Measurements from ENCODE around the gene GMDS.
A peak's percentile ranks its signal among the peaks of the same experiment; 100 is the strongest.

GMDS gene

GRCh38 chr6:2133716-2134310 lies 111.6 kb downstream of the GMDS start:
- DNase-seq (ENCODE audit: low spot score): no peak

DNA sequence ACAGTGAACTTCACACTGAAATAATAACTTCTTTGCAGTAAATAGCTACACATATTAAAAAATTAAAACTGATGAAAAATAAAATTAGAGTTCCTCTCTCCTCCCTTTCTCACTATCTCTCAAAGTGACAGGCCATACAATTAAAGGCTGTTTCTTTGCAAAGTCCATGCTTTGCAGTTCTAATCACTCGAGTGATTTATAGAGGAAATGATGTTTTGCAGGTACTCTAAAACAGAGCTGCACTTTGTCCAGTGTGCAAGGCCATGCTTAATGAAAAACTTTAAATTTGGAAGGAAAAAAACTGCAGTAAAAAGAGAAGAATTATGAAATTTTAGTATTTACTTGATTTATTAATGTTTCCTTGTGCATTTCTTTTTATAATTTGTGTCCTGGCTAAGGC lies 112.5 kb downstream of the GMDS start:
- DNase-seq (ENCODE audit: low spot score): no peak

- no peak for DNase-seq (ENCODE audit: low spot score)
These were observed 113.0 kb downstream of the GMDS start for GRCh38 chr6:2132416-2132815.

DNA sequence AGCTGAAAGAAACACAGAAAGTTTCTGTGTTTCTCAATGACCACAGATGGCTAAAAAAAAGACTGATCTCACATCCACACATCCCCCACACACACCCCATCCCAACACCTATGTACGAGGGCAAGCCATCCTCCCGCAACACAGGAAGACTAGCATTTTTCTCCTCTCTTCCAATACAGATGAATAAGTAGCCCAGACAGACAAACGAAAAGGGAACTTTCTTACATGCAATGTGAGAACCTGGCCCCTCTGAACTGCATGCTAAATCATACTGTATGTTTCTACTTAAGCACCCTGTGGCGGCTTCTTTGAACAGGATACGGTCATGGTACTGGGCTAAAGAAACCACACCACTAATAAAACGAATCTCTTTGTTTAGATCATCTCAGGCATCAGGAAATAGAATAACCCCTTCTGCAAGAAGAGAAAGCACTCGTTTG lies 116.2 kb downstream of the GMDS start:
- DNase-seq (ENCODE audit: low spot score): no peak

DNA sequence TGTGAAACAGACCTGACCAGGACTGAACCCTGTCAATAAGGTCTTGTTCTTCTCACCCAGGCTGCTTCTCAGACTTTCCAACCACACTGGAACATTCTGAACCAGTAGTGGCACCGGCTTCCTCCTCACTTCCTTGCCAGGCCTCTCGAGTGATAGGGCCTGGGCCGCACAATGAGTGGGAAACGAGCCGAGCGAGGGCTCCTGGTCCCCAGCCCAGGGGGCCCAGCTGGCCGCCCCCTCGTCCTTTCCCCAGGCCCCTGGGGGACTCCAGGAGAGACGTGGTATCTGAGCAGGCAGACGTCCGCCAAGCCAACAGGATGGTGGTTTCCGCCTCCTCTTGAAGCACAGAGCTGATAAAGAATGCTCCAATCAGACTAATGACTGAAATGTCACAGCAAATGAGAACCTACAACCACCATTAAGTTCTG lies 117.9 kb downstream of the GMDS start:
- DNase-seq (ENCODE audit: low spot score): no peak

- DNase-seq (ENCODE audit: low spot score): no peak
These were observed 119.1 kb downstream of the GMDS start for GRCh38 chr6:2126351-2126750.

DNA sequence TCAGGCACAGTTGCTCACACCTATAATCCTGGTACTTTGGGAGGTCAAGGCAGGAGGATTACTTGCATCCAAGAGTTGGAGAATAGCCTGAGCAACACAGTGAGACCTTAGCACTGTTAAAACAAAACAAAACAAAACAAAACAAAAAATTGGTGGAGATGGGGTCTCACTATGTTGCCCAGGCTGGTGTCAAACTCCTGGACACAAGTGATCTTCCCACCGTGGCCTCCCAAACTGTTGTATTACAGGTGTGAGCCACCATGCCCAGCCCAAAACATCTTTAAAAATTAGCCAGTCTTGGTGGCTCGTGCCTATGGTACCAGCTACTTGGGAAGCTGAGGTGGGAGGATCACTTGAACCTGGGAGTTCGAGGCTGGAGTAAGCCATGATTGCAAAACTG lies 120.2 kb downstream of the GMDS start:
- DNase-seq (ENCODE audit: low spot score): no peak

GRCh38 chr6:2124260-2124709 lies 121.1 kb downstream of the GMDS start:
- no peak for DNase-seq (ENCODE audit: low spot score)

DNA sequence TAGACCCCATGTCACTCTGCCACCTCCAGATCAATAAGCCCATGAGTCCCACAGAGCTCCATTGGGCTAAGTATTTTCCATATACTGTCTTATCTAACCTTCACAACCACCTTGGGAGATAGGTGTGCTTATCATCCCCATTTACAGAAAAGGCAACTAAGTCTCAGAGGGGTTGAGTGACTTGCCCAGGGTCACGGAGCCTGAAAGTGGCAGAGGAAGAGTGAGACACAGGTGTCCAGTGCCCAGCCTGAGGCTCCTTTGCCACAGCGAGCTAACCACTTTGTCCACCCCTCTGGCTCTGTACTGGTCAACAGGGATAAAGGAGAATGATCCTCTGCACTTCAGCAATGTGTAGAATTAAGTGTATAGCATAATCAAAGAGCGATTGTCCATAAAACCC lies 124.5 kb downstream of the GMDS start:
- no peak for DNase-seq (ENCODE audit: low spot score)

DNA sequence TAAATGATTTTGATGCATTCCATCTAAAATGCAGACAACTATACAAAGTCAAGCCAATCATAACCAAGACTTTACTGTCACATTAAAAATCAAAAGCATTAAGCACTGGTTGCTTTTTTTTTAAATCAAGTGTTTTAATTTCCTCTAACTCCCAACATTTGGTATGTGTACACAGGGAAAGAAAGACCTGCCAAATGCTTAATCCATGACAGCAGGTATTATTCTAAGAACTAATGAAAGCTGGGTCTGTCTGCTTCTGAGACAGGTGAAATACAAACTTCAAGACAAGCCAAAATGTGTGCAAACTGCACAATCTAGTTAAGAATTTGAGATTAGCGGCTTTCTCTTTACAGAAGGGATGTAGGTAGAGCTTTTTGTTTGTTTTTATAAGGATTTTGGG lies 126.1 kb downstream of the GMDS start:
- DNase-seq (ENCODE audit: low spot score): no peak

DNA sequence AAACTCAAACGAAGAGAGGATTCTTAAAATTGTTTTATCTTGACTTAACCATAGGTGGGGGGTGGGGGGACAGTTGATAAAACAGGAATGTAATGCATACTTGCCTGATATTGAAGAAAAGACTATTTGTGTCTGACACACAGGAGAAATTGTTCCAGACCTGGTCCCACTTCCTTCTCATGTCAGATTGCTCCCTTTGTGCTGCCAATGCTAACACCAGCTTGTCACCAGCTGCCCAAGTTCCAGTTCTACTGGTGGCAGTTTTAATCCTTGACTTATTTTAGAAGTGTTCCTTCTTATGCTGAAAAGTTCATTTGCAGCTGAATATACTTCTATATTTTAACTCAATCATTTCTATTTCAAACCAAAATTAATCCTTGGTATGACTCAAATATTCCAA lies 127.3 kb downstream of the GMDS start:
- DNase-seq (ENCODE audit: low spot score): no peak

- no peak for DNase-seq (ENCODE audit: low spot score)
These were observed 128.0 kb downstream of the GMDS start for GRCh38 chr6:2117447-2117846.

DNA sequence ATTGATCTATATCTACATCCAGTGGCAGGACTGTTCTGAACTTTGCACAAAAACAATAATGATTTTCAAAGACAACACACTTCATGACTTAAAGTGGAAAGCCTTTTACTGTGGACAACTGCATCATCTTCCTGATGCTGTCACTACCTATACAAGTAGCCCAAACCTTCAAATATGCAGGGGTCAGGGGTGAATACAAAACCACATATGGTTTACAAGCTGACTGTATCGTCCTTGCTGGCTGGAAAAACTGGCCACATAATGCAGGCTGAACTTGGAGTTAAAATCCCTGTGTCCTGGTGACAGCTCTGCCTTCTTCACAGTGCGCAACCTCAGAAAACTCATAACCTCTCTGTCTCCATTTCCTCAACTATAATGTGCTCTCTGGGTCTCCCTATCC lies 128.9 kb downstream of the GMDS start:
- DNase-seq (ENCODE audit: low spot score): no peak

DNA sequence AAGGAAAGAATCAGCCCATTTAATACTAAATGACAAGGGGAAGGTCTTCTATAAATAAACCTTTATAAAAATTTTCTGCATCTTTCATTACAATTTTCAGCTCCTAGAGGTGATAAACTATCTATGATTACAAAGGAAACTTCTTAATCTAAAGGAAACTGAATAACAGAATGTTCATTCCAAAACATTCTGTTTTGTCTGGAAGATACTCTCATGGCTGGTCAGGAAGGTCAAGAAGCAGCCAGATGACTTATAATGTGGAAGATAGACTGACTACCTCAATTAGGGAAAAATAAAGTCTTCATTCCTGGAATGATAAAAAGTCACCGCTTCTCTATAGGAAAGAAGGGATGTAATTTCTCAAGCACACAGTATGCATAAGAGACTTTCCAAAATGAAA lies 131.3 kb downstream of the GMDS start:
- DNase-seq (ENCODE audit: low spot score): no peak

GRCh38 chr6:2111162-2111677 lies 134.2 kb downstream of the GMDS start:
- no peak for DNase-seq (ENCODE audit: low spot score)

GRCh38 chr6:2110504-2110903 lies 134.9 kb downstream of the GMDS start:
- DNase-seq (ENCODE audit: low spot score): no peak

GRCh38 chr6:2109796-2110195 lies 135.6 kb downstream of the GMDS start:
- no peak for DNase-seq (ENCODE audit: low spot score)

DNA sequence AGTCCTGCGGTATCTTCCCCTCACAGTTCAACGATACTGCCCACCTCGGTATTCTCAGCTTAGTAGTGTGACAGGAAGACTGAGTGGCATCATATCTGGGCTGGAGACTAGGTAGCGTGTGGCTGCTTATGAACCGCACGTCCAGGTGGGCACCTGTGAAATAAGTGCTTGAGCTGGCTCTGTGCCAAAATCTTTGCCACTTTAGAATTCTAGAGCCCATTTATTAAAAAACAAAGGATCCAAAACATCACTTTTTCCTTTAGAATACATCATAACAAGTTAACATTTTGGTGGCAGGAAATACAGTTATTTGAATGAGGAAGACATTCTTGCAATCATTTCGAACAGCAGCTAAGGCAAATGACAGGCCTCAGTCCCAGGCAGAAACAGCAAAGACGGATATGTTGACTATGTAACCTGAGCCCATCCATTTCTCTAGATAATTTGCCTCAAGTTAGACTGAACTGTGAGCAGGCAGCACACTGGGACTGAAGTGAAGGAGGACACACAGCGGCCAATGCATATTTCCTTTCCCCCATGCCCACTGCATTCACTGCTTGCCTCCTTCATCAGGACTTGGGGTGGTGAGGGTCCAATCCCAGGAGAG lies 136.6 kb downstream of the GMDS start:
- no peak for DNase-seq (ENCODE audit: low spot score)

- DNase-seq (ENCODE audit: low spot score): no peak
These were observed 140.9 kb downstream of the GMDS start for GRCh38 chr6:2104524-2104880.

DNA sequence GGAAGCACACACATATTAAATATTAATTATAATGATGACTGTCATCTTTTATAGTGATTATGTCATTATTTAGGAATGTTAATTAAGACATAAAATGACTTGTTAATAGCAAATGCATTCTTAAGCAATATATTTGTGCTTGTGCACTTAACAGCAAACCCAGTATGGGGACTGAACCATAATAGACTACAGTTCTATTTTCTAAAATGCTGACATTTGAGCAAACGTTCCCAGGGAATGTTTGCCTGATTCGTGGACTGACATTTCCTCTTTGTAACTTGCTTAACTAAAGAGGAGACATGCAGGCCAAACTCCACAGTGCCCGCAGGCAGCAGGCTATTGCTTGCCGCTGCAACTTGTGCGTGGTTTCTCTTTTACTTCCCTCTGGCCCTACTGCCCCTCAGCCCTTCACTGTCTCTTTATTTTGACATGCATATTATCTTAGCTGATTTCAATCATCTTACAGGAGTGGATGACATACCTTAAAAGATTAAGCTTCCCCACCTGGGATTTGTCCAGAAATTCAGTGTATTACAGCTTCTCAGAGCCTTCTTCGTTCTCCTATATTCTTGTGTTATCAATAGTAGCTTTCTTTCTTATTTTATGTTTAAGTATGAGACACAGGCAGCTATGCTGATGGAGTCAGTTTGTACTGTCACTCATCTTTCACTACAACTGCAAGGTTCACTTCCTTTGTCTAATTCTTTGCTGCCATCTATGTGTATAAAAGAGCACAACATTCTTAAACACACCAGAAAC lies 141.5 kb downstream of the GMDS start:
- DNase-seq (ENCODE audit: low spot score): peak; percentile 80

GRCh38 chr6:2102966-2103365 lies 142.4 kb downstream of the GMDS start:
- DNase-seq (ENCODE audit: low spot score): no peak

DNA sequence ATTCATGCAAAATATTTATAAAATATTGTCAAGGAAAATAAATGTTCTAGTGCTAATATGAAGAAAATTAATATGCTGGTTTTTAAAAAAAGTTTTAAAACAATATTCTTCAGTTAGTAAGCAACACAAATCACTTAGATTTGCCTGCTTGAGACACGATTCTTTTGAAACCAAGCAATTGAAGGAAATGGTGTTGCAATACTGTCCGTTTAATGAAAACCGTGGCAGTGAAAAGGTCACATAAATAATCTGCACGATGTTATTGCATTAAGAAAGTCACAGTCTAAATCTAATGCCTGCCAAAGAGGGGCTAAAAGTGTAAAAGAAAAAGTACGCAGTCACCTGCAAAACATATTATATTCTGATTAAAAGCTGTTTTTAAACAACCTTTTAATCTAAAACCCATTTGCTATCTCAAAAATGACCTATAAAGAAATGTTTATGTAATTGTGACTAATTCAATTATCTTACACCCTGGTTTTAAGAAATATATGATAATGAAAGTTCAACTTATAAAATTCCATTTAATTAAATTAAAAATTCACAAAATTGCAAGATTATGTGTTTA lies 143.0 kb downstream of the GMDS start:
- no peak for DNase-seq (ENCODE audit: low spot score)

DNA sequence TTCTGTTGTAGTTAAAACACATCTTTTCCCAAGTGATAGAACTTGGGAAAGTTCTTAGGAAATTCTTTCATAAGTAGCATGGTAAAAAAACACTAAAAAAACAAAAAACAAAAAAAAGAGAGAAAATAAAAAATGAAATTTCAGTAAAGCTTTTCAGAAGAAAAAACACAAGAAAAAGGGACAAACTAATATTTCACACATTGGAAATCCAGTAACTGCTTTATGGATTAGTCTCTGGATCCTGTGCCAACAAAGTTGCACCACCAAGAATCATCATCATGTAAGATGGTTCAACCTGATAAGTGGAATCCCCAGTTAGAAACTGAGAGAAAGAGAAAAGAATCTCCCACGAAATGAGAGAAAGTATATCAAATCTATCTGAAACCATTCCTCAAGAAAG lies 144.2 kb downstream of the GMDS start:
- DNase-seq (ENCODE audit: low spot score): no peak
